KMS-11 (cell line): ENCODE measurements around the gene TFAP2A.

Experiments
- H2AFZ ChIP-seq: fragments of 200-600 bp; sonication (generic); 2 replicates; pipeline ENCODE4 v1.6.1; 2016; ENCODE audit warnings: antibody characterized with exemption, mixed run types, low read depth
- H3K27ac ChIP-seq: fragments of 200-600 bp; sonication (generic); 2 replicates; pipeline ENCODE4 v1.6.1; 2016; ENCODE audit warnings: mild to moderate bottlenecking, mixed run types
- H3K27me3 ChIP-seq: fragments of 200-600 bp; sonication (generic); 2 replicates; pipeline ENCODE4 v1.6.1; 2017; ENCODE audit warnings: mild to moderate bottlenecking, low read depth, mixed run types, moderate library complexity; ENCODE audit not compliant: insufficient read depth
- H3K36me3 ChIP-seq: fragments of 200-600 bp; sonication (generic); 2 replicates; pipeline ENCODE4 v1.6.1; 2017; ENCODE audit warnings: mild to moderate bottlenecking, mixed run types; ENCODE audit not compliant: insufficient read depth
- H3K4me1 ChIP-seq: fragments of 200-600 bp; sonication (generic); 2 replicates; pipeline ENCODE4 v1.6.1; 2016; ENCODE audit warnings: mild to moderate bottlenecking, low read depth, mixed run types; ENCODE audit not compliant: poor library complexity, severe bottlenecking
- H3K4me2 ChIP-seq: fragments of 200-600 bp; sonication (generic); 2 replicates; pipeline ENCODE4 v1.7.0; 2016; ENCODE audit warnings: mild to moderate bottlenecking, mixed run types
- H3K4me3 ChIP-seq: fragments of 200-600 bp; sonication (generic); IDR thresholded peaks from 2 replicates; pipeline ENCODE4 v1.6.1; 2017; ENCODE audit warnings: low read depth, low read length, mixed read lengths; ENCODE audit not compliant: insufficient read depth
- H3K79me2 ChIP-seq: fragments of 200-600 bp; sonication (generic); 2 replicates; pipeline ENCODE4 v1.6.1; 2016; ENCODE audit warnings: low read depth, mixed run types; ENCODE audit not compliant: insufficient read depth
- H3K9ac ChIP-seq: fragments of 200-600 bp; sonication (generic); 2 replicates; pipeline ENCODE4 v1.6.1; 2016; ENCODE audit warnings: mild to moderate bottlenecking, mixed run types
- H4K20me1 ChIP-seq: fragments of 200-600 bp; sonication (generic); 2 replicates; pipeline ENCODE4 v1.6.1; 2016; ENCODE audit warnings: mild to moderate bottlenecking, mixed run types; ENCODE audit not compliant: insufficient read depth
- TF ChIP-seq, protein P1 (sequence below): fragments of 200-600 bp; sonication (generic); conservative IDR thresholded peaks from 2 replicates; pipeline ENCODE4 v1.6.1; 2017; ENCODE audit warnings: low read depth, mild to moderate bottlenecking, antibody characterized with exemption, low read length, moderate library complexity, mixed read lengths

Gene TFAP2A

DNA sequence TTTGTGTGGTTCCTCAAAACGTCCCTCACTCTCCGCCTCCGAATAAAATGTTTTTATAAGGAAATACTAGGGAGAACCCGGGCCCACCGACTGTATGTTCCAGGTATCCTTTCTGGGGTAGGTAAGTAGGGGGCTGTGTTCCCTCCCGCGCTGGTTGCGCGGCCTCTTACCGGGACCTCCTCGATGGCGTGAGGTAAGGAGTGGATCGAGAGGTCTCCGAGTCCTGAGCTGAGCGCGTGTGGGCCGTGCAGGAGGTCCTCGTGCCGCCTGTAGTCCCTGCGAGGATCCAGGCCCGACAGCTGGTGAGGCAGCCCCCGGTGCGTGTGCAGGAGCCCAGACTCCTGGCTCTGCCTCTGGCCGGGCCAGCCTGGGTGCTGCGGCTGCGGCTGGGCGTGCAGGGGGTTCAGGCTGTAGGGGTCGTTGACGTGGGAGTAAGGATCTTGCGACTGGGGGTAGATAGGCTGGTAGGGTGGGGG, 5.1 kb downstream of the TFAP2A start:
- H3K4me3 ChIP-seq: no peak overlapping the region

DNA sequence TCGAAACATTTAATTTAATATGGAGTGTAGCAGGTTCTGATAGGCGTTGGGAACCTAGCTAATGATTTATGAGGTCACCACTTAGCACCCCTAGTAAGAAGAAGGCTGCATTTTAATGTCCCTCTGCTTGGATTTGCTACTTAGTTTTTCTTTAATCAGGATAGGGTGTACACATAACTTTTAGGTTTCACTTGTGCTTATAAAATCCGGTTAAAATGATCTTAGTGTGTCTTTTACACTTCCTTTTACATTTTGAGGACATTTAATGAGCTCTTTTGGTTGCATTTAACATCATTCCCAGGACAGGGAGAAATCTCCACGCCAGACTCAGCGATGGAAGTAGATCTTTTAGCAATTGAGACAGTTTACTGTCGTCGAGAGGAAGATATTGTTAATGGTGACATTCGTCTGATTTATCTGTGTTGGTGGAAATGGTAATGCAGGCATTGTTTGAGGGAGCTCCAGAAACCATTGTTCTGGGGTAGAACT, 5.6 kb downstream of the TFAP2A start:
- Histone ChIP-seq H3K9ac (no peak overlapping the region), H3K4me3 (no peak overlapping the region), H3K79me2 (peaks cover 10% of the 10 kb centered on the region)

More for the DNA sequence above, 5.1 kb downstream of the TFAP2A start:
- no peak overlapping the region for H2AFZ ChIP-seq
- H3K27ac ChIP-seq: no peak overlapping the region
- no peak overlapping the region for H3K4me2 ChIP-seq
- no peaks in the 10 kb centered on the region for H4K20me1 ChIP-seq
- H3K27me3 ChIP-seq: no peaks in the 10 kb centered on the region
- H3K79me2 ChIP-seq: peaks cover 10% of the 10 kb centered on the region
- TF ChIP-seq, protein P1, sequence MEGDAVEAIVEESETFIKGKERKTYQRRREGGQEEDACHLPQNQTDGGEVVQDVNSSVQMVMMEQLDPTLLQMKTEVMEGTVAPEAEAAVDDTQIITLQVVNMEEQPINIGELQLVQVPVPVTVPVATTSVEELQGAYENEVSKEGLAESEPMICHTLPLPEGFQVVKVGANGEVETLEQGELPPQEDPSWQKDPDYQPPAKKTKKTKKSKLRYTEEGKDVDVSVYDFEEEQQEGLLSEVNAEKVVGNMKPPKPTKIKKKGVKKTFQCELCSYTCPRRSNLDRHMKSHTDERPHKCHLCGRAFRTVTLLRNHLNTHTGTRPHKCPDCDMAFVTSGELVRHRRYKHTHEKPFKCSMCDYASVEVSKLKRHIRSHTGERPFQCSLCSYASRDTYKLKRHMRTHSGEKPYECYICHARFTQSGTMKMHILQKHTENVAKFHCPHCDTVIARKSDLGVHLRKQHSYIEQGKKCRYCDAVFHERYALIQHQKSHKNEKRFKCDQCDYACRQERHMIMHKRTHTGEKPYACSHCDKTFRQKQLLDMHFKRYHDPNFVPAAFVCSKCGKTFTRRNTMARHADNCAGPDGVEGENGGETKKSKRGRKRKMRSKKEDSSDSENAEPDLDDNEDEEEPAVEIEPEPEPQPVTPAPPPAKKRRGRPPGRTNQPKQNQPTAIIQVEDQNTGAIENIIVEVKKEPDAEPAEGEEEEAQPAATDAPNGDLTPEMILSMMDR: no peak
- H3K36me3 ChIP-seq: no peaks in the 10 kb centered on the region
- H3K9ac ChIP-seq: no peak overlapping the region
- H3K4me1 ChIP-seq: peaks cover 31% of the 10 kb centered on the region

DNA sequence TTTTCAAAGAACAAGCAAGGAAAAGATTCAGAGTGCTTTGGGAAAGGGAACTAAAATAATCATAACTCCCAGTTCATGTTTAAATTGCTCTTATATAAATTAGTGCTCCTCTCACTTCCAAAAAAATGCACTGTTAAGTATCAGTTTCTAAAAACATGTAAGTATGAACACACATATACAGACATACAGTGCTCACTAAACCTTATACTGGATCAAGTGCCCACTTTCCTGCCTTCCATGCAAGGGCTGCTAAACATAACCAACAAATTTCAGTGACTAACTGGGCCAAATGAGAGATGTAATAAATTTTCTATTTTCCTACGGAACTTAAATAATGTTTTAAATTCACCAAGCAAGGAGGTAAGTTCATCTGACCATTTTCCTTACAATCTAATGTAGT, 6.4 kb downstream of the TFAP2A start:
- no peaks in the 10 kb centered on the region for H3K36me3 ChIP-seq
- TF ChIP-seq, protein P1: no peak
- H3K4me1 ChIP-seq: peaks cover 26% of the 10 kb centered on the region
- no peaks in the 10 kb centered on the region for H4K20me1 ChIP-seq
- H3K9ac ChIP-seq: no peak overlapping the region
- H2AFZ ChIP-seq: no peak overlapping the region
- no peak overlapping the region for H3K4me2 ChIP-seq
- H3K27ac ChIP-seq: no peak overlapping the region
- H3K79me2 ChIP-seq: peaks cover 10% of the 10 kb centered on the region
- no peaks in the 10 kb centered on the region for H3K27me3 ChIP-seq
- H3K4me3 ChIP-seq: no peak overlapping the region

More for the DNA sequence above, 5.6 kb downstream of the TFAP2A start:
- Histone ChIP-seq H4K20me1 (no peaks in the 10 kb centered on the region), H3K4me2 (no peak overlapping the region), H3K36me3 (no peaks in the 10 kb centered on the region), H2AFZ (no peak overlapping the region), H3K4me1 (peaks cover 27% of the 10 kb centered on the region), H3K27ac (no peak overlapping the region), H3K27me3 (no peaks in the 10 kb centered on the region)
- TF ChIP-seq, protein P1: no peak

DNA sequence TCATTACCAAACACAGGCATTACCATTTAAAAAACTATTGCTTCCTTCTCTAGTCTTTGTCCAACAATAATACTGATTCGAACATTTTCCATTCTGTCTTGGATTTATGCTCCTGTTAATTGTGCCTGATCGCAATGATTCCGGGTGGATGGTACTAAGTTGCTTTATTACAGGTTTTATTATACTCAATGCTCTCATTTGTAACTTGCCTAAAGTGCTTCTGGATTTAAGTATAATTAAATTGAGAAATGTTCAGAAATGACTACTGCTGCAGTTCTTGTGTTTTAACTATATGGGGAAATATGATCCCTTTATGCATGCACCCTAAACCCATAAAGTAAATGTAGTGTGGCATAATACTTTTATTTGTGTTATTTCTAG, 7.2 kb downstream of the TFAP2A start:
- Histone ChIP-seq H3K79me2 (peaks cover 10% of the 10 kb centered on the region), H3K36me3 (no peaks in the 10 kb centered on the region), H2AFZ (no peak overlapping the region), H3K4me3 (no peak overlapping the region), H3K27me3 (no peaks in the 10 kb centered on the region), H3K9ac (no peak overlapping the region), H3K4me2 (no peak overlapping the region), H4K20me1 (no peaks in the 10 kb centered on the region), H3K4me1 (peaks cover 30% of the 10 kb centered on the region), H3K27ac (no peak overlapping the region)
- TF ChIP-seq, protein P1: no peak
